ENCODE measurements around the gene EXOC4. TPM values are rescaled to one million over a fixed set of nuclear protein-coding genes. Genes with fewer than 3 reads are reported as not detected.

EXOC4 gene
- total and polyA plus RNA-seq, 2 of the 13 experiments (the other 11 are each of a cell fraction or from before 2014, with no cell fraction given): 22.5 to 39.0 TPM

DNA sequence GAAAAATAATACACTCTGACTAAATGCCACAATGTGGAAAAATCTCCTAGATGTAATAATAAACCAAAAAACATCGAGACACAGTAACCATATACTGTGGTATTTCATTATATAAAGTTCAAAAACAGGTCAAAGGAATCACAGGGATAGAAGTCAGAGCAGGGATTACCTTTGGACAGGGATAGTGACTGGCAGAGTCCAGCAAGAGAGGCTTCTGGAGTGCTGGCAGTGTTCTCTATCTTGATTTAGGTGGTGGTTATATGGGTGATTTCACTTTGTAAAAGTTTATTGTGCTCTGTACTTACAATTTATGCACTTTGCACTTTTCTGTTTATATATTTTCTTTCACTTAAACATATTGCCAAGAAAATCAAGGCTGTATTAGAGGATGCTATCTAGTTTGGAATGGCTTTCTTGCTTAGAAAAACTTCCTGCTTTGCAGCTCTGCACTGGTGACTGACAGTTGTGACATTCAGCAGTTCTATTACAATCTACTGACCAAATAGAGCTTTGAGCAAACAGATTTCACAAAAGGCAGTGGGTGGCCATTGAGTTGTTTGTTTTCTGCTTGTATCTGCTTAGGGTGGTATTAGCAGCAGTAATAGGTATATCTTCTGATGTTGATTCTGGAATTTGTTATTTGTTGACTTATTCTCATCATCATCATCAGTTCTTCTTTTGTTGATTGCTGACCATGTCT is 610.6 kb downstream of the EXOC4 start (continued):
- TF ChIP-seq ZNF570 (CRISPR knock-in tag; IDR thresholded peaks at IDR 0.05; ENCODE audit: borderline replicate concordance) (no peak), MBNL3 (CRISPR knock-in tag; conservative IDR thresholded peaks at IDR 0.05) (no peak), ZNF615 (CRISPR knock-in tag; IDR thresholded peaks at IDR 0.05; ENCODE audit: borderline replicate concordance) (no peak), FOXP4 (CRISPR knock-in tag; IDR thresholded peaks at IDR 0.05) (0 out of 2 replicates have a peak, but pooled peaks have one; percentile 26), ZNF7 (CRISPR knock-in tag; IDR thresholded peaks at IDR 0.05) (no peak), MYNN (CRISPR knock-in tag; IDR thresholded peaks at IDR 0.05; ENCODE audit: low read depth) (no peak), ZSCAN31 (CRISPR knock-in tag; IDR thresholded peaks at IDR 0.05; ENCODE audit: low read depth) (no peak), ZNF564 (CRISPR knock-in tag; IDR thresholded peaks at IDR 0.05) (no peak), CEBPB (IDR thresholded peaks at IDR 0.05; ENCODE audit: borderline replicate concordance, low read depth, low read length) (peak; percentile 84), ARNT2 (CRISPR knock-in tag; IDR thresholded peaks at IDR 0.05; ENCODE audit: low read depth) (no peak), ZNF644 (CRISPR knock-in tag; IDR thresholded peaks at IDR 0.05; ENCODE audit: low read depth) (peak; percentile 44; the same call in 1 of the 2 replicates), ZBTB7A (CRISPR knock-in tag; IDR thresholded peaks at IDR 0.05) (no peak), CSRNP1 (CRISPR knock-in tag; IDR thresholded peaks at IDR 0.05) (no peak), RXRA (CRISPR knock-in tag; IDR thresholded peaks at IDR 0.05) (no peak)
- TF ChIP-seq, protein P1, sequence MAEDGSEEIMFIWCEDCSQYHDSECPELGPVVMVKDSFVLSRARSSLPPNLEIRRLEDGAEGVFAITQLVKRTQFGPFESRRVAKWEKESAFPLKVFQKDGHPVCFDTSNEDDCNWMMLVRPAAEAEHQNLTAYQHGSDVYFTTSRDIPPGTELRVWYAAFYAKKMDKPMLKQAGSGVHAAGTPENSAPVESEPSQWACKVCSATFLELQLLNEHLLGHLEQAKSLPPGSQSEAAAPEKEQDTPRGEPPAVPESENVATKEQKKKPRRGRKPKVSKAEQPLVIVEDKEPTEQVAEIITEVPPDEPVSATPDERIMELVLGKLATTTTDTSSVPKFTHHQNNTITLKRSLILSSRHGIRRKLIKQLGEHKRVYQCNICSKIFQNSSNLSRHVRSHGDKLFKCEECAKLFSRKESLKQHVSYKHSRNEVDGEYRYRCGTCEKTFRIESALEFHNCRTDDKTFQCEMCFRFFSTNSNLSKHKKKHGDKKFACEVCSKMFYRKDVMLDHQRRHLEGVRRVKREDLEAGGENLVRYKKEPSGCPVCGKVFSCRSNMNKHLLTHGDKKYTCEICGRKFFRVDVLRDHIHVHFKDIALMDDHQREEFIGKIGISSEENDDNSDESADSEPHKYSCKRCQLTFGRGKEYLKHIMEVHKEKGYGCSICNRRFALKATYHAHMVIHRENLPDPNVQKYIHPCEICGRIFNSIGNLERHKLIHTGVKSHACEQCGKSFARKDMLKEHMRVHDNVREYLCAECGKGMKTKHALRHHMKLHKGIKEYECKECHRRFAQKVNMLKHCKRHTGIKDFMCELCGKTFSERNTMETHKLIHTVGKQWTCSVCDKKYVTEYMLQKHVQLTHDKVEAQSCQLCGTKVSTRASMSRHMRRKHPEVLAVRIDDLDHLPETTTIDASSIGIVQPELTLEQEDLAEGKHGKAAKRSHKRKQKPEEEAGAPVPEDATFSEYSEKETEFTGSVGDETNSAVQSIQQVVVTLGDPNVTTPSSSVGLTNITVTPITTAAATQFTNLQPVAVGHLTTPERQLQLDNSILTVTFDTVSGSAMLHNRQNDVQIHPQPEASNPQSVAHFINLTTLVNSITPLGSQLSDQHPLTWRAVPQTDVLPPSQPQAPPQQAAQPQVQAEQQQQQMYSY (CRISPR knock-in tag; IDR thresholded peaks at IDR 0.05): no peak
- TF ChIP-seq, protein P2, sequence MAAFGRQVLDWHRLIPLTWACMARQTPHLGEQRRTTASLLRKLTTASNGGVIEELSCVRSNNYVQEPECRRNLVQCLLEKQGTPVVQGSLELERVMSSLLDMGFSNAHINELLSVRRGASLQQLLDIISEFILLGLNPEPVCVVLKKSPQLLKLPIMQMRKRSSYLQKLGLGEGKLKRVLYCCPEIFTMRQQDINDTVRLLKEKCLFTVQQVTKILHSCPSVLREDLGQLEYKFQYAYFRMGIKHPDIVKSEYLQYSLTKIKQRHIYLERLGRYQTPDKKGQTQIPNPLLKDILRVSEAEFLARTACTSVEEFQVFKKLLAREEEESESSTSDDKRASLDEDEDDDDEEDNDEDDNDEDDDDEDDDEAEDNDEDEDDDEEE (CRISPR knock-in tag; IDR thresholded peaks at IDR 0.05): no peak
- TF ChIP-seq, protein P3, sequence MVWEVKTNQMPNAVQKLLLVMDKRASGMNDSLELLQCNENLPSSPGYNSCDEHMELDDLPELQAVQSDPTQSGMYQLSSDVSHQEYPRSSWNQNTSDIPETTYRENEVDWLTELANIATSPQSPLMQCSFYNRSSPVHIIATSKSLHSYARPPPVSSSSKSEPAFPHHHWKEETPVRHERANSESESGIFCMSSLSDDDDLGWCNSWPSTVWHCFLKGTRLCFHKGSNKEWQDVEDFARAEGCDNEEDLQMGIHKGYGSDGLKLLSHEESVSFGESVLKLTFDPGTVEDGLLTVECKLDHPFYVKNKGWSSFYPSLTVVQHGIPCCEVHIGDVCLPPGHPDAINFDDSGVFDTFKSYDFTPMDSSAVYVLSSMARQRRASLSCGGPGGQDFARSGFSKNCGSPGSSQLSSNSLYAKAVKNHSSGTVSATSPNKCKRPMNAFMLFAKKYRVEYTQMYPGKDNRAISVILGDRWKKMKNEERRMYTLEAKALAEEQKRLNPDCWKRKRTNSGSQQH (CRISPR knock-in tag; IDR thresholded peaks at IDR 0.05; ENCODE audit: low read depth): no peak
- TF ChIP-seq, protein P4, sequence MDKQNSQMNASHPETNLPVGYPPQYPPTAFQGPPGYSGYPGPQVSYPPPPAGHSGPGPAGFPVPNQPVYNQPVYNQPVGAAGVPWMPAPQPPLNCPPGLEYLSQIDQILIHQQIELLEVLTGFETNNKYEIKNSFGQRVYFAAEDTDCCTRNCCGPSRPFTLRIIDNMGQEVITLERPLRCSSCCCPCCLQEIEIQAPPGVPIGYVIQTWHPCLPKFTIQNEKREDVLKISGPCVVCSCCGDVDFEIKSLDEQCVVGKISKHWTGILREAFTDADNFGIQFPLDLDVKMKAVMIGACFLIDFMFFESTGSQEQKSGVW (CRISPR knock-in tag; IDR thresholded peaks at IDR 0.05; ENCODE audit: borderline replicate concordance): no peak

All from HepG2 (cell line).